NT2/D1 (cell line): ENCODE data around the gene BCO2.

Source experiments
- YY1 ChIP-seq: IDR thresholded peaks from 2 replicates; pipeline ENCODE4 v1.6.1; 2011; ENCODE audit not compliant: insufficient read length, insufficient read depth
- ZNF274 ChIP-seq: IDR thresholded peaks from 2 replicates; pipeline ENCODE4 v1.6.1; 2011; ENCODE audit warnings: mild to moderate bottlenecking, low read depth, low read length

DNA sequence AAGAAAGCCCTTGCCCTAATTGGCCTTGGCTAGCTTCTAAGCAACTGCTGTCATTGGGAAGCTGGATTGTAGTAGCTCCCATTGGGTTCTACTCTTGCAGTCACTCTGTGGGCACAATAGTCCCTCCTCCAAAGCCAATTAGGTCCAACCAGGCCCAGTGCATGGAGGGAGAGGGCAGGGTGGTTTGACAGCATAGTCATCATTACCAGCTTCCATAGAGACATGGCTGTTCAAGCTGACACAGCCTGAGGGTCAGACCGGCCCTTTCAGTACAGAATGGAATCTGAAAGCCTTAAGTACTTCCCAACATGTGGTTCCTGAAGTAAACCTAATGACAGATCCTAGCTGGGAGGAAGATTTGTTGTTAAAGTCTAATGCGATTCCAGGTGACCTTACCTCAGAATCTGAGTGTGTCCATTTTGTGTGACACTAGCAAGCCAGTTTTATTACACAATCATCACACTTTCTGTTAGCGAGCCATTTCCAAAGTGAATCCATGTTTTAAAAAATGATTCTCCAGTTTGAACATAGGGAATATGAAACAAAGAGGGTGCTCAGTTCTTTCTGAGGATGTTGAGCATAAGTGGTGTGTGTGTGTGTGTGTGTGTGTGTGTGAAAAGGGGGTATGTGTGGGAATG, 78.4 kb downstream of the BCO2 start:
- TF ChIP-seq YY1 (no peak), ZNF274 (no peak)
